Measurements from ENCODE around the gene ARL4D.
"Not testable (repeated sequence)": the region's sequence is repeated elsewhere in the genome, so short reads cannot be mapped to it uniquely, and the experiment has no call there.

Gene ARL4D

DNA sequence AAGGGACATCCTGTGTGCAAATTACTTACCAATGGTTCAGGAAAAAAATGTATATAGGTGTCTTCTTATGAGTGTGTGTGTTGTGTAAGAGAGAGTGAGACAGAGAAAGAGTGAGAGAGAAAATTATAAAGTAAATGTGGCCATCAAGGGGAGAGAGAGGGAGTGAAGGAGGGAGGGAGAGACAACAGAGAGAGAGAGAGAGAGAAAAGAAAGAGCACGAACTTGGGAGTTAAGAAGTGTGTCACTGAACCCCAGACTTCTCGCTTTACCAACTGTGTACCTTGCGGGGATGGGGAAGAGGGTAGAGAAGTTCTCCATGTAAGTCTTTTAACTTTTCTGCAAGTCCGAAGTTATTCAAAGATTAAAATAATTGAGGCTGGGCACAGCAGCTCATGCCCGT, 28.8 kb upstream of the ARL4D start:
- DNase-seq (ENCODE audit: low spot score) = no peak

DNA sequence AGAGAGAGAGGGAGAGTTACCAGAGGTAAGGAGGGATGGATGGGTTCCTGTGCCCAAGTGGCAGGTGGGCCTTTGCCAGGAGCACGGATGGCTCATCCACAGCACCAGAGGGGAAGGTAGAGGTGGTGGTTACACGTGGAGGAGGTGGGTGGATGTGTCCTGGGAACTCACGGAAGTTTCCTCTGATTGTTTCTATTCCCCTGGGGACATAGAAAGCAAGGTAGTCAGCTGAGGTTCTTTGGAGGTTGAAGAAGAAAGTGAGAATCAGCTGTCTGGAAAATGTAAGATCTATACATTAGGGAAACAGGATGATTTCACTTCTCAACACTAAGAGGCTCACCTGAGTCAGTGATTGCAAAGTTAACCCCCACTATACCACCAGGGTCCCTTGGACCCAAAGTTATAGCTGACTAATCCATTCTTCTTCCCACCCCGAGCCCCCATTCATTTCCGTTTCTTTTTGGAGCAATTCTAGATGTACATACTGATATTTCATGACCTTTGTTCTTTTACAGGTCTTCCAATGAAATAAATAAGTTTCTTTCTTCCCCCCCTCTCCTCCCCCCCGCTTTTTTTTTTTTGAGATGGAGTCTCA, 27.5 kb upstream of the ARL4D start:
- no peak for DNase-seq (ENCODE audit: low spot score)

DNA sequence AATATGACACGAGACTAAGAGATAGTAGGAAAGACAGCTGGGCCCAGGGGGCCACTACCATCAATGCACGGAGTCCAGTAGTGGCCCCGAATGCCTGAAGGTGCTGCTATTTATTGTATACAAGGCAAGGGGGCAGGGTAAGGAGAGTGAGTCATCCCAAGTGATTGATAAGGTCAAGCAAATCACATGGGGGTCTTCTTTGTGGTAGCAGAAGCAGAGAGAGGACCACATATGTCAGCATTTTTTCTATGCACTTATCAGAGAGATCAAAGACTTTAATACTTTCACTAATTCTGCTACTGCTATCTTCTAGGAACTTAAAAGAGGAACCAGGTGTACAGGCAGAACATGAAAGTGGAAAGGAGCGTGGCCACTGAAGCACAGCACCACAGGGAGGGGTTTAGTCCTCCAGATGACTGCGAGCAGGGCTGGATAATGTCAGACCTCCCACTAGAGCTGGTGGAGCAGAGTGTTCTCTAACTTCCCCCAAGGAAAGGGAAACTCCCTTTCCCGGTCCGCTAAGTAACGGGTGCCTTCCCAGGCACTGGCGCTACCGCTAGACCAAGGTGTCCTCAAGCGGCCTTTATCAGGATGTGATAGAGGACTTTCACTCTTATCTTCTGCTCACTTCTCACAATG, 26.4 kb upstream of the ARL4D start:
- no peak for DNase-seq (ENCODE audit: low spot score)

DNA sequence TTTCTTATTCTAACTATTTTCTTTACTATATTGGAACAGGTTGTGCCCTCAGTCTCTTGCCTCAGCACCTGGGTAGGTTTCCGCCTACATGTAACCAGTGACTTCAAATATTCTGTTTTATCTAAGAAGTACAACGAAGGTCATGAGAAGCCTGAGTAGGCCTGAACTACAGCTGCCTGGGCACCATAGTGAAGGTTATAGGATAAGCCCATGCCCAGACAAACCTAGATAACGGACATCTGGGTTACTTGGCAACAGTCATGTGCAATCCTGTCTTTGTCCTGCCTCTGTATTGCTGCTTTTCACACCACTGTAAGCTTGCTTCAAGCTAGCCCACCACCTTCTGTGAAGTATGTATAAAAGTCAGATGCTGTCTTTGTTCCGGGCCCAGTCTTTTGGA, 25.4 kb upstream of the ARL4D start:
- no peak for DNase-seq (ENCODE audit: low spot score)

DNA sequence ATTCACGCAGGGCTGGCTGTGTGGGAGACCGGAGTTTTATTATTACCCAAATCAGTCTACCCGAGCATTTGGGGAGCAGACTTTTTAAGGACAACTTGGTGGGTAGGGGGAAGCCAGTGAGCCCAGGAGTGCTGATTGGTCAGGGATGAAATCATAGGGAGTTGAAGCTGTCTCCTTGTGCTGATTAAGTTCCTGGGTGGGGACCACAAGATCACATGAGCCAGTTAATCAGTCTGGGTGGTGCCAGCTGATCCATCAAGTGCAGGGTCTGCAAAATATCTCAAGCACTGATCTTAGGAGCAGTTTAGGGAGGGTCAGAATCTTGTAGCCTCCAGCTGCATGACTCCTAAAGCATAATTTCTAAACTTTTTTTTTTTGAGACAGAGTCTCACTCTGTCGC, 22.9 kb upstream of the ARL4D start:
- not testable (repeated sequence) for DNase-seq (ENCODE audit: low spot score)

DNA sequence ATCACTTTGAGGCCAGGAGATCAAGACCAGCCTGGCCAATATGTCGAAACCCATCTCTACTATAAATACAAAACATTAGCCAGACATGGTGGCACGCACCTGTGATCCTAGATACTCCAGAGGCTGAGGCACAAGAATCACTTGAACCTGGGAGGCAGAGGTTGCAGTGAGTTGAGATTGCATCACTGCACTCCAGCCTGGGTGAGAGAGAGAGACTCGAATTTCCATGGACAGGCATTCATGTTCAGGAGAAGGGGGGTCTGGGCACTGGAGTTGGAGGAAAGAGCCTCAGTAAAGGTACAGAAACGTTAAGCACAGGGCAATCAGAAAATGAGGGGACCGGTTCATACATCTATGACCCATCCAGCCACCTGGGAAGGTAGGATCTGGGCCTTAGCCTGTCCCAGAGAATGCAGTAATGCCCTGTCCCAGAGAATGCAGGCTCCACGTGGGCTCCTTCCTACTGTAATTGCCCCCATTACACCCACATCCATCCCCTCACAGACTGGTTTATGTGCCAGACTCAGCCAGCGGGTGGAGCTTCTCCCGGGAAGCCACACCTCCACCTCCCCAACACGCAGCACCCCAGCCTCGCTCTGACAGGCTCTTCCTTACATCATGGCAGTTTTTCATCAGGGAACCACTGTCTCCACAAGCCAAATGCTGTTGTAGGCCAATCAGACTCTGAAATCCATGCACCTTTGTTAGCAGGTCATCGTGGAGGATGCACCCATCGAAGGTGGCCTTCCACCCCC, 21.6 kb upstream of the ARL4D start:
- no peak for DNase-seq (ENCODE audit: low spot score)

DNA sequence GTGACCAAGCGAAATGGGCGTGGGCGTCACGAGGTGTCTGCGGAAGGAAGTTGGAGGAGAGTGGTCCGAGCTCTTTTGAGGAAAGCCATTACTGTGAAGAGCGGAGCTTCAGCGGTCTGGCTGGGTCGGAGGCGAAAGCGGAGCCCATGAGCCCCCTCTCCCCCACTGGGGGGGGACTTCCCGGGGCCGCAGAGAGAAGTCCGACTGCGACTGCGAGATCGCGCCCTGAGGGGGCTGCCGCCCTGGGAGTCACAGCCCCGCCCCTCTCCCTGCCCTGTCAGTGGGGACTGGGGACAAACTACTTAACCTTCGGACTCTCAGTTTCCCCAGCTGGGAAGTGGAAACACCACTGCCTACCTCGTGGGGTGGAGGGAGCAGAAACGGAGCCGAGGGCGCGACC, 20.0 kb upstream of the ARL4D start:
- DNase-seq (ENCODE audit: low spot score) = no peak

DNA sequence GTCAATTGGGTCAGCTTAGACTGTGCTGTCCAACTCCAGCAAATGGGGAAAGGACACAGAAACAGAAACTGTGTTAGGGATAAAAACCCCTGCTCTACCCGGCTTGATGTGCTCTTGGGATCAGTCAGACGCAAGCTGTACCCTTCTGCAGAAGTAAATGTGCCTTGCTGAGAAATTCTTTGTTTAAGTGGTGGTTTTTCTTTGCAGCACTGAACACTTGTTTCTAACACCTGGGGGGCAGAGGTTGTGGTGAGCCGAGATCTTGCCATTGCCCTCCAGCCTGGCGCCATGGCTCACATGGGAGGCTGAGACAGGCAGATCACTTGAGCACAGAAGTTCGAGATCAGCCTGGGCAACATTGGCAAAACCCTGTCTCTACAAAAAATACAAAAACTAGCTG, 18.5 kb upstream of the ARL4D start:
- DNase-seq (ENCODE audit: low spot score) = no peak

DNA sequence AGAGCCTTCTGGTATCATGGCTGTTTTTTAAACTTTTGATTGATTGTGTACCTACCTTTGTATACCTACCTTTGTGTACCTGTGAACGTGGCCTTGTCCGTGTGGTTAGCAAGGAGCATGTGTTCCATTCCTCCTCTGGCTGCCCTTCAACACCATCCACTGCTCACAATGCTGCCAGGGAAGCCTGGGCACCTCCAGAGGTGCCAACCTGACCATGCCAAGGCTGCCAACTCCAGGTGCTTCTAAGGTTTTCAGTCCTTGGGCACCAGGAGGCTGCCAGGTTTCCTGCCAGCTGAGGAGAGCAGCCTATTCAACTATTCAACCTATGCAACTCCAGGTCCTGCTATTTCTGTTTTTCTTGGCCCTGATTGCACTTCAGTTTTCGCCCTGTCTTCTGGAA, 17.6 kb upstream of the ARL4D start:
- DNase-seq (ENCODE audit: low spot score) = no peak

DNA sequence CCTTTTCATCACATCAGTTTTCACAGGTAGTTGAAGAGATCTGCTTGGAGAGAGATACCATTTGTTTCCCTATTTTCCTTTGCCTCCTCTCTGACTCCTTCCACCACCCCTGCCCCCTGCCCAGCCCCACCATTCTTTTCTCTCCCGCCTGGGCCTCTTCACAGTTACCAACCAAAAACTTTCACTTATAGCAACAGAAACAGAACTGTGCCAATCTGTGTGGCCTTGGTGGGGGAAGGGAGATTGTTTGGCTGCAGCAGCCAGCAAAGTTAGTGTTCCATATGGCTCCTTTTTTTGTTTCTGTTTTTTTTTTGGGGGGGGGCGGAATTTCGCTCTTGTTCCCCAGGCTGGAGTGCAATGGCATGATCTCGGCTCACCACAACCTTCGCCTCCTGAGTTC, 17.2 kb upstream of the ARL4D start:
- no peak for DNase-seq (ENCODE audit: low spot score)

DNA sequence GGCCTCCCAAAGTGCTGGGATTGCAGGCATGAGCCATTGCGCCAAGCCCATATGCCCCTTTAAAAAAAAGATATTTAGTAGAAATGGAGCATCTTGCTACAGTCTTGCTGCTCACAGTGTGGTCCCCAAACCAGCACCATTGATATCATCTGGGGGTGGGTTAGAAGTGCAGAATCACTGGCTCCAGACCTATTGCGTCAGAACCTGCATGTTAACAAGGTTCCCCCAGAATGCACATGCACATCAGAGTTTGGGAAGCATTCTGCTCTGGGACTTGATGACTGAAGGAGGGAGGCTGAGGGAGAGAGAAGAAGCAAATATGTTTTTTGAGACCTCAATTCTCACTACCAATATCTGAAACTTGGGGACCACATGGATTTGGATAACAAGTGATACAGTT, 16.0 kb upstream of the ARL4D start:
- DNase-seq (ENCODE audit: low spot score) = no peak

DNA sequence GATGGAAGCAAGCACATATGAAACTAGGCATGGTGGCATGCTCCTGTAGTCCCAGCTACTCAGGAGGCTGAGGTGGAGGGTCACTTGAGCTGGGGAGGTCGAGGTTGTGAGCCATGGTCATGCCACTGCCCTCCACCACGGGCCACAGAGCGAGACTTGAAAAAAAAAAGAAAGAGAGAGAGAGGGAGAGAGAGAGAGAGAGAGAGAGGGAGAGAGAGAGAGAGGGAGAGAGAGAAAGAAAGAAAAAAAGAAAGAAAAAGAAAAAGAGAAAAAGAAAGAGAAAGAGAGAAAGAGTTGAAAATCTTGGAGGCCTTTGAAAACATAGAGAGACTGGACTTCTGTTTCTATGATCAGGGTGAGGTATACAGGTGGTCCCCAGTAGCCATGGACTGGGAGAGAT, 15.4 kb upstream of the ARL4D start:
- no peak for DNase-seq (ENCODE audit: low spot score)

DNA sequence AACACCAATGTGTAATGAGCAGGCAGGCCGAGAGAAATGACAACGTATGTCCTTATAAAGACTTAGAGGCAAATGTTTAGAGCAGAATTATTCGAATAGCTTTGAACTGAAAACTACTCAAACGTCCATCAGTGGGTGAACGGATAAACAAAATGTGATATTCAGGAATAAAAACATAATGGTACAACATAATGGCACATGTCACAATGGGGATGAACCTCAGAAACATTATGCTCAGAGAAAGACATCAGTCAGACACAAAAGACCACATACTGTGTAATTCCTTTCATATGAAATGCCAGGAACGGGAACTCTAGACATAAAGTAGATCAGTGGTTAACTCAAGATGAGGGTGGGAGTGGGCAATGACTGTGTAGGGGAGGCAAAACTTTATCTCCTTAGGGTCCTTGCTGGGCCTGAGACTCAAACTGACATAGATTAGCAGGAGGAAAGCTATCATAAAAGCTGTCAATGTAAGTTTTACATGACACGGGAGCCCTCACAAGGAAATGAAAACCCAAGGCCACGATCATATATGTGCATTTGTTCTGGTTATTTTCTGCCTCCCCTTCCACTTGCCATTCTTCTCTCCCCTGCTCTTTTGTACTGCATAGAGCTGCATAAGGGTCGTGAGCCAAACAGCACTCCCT, 14.8 kb upstream of the ARL4D start:
- DNase-seq (ENCODE audit: low spot score) = no peak

DNA sequence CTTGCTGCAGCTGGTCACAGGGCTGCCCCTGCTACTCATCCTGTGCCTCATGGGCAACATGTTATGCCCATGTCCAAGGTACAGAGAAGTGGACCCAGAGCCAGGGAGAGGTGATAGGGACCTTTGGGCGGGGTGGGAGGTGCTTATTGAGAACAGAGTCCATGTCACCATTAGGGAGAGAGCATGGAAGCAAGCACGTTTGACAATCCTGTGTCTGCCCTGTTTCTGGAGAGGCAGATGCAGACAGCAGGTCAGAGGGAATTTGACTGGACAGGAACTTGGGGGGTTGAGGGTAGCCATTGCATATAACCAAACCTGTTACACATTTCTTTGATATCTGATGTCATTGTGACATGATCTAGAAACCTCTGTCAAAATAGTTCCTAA, 14.3 kb upstream of the ARL4D start:
- no peak for DNase-seq (ENCODE audit: low spot score)

DNA sequence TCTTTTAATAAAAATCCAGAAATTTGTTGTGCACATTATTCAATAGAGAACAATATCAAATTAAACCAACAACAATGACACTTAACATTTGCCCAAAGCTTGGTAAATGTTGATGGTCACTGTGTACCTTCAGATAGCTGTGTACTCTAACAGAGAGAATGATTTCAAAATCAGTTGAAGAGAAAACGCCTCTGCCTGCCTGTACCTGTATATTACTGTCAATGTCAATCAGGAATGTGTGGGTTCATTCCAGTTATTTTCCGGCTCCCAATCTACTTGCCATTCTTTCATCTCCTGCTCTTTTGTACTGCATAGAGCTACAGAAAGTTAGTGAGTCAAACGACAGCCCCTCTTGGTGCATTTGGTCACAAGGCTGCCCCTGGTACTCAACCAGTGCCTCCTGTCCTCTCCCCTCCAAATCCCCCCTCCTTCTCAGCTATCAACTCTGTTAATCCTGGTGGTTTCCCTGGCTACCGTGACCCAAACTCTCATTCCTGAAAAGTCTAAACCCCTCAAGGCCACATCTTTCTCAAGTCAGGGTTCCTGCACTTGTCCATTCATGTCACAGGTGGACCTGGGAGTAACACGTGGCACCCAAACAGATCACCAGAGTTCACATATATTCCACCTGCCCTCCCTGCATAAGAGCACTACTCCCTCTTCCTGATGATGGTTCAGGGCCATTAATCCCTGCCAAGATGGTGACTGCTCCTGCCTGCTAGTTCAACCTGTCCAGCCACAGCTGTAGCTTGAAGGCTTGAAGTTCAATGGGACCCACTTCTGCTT, 13.6 kb upstream of the ARL4D start:
- no peak for DNase-seq (ENCODE audit: low spot score)

DNA sequence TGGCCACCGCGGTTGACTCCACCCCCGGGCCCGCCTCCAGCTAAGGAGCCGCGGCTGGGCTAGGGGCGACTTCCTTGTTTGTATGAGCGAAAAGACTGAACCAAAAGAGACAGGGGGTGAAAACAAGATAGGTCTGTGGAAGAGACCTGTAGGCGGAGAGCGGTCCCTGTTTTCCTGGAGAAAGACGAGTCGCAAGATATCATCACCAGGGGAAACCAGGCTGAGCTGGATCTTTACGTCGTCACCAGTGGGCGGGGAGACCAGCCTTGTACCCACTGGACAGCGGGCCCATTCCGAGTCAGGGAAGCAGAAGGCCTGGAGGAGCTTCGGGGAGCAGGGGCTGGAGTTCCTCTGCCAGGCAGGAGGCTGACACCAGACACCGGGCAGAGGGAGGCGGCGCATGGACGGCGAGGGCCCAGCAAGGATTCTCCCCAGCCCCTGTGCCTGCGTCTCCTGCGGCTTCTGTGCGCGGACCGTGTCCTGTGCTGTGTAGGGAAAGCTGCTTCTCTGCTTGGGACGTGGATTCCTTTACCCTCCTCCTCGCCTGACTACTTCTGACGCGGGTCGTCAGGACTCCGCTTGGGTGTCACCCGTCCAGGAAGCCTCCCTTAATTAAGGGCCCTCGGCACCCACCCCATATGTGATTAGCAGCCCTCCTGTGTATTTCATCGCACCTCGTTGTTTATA, 10.3 kb upstream of the ARL4D start:
- peak; percentile 90 for DNase-seq (ENCODE audit: low spot score)

DNA sequence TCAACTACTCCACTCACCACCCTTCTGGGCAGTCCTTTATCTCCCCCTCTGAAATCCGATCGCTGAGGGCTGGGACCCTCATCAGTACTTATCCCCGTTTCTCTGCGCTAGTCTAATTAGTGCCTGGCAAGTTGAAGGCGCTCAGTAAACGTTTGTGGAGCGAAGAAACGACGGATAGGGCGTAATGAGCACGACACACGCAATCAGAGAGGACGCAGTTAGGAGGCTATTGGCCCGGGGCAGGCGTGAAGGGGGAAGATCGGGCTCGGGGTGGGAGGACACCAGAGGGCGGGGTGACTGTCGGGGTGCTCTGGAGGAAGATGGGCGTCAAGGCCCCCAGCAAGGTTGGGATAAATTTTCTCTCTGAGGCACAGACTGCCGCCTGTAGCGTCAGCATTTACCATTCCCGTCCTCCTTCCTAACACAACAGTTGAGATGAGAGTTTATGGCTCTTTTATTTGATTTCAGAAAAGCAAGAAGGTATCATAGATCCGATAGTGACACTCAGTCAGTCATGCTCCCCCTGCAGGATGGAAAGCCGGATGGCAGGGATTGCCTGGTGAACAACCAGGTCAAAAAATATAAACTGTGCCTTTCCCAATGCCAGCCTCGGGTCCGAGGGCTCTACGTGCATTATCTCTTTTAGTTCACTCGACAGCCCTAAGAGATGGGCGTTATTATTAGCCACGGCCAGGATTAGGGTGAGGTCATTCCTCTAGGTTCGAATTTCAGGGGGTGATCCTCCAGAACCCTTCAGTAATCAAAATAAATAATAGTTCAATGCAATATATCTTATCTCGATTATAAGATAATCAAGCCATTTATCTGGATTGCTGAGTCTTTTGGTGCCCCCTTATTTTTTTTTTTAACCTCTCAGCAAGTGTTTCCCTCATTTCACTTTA, 9.5 kb upstream of the ARL4D start:
- peak; percentile 87 for DNase-seq (ENCODE audit: low spot score)

DNA sequence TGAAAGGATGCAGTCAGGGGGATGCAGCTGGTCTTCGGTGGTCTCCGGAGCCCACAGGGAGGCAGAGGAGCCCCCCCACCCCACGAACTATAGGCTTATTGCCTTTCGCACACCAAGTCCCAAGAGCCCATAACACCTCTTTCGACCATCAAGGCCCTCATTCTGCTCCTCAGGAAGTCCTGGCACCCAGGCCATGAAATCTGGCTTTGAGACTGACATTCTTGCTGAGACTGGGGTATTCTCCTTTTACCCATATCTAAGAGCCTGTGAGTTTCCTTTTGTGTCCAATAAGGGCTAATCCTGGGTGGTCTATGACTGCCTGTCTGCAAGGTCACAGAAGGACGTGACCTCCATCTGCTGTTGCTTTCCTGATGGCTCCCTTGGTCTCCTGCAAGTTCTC, 6.4 kb upstream of the ARL4D start:
- DNase-seq (ENCODE audit: low spot score) = no peak

DNA sequence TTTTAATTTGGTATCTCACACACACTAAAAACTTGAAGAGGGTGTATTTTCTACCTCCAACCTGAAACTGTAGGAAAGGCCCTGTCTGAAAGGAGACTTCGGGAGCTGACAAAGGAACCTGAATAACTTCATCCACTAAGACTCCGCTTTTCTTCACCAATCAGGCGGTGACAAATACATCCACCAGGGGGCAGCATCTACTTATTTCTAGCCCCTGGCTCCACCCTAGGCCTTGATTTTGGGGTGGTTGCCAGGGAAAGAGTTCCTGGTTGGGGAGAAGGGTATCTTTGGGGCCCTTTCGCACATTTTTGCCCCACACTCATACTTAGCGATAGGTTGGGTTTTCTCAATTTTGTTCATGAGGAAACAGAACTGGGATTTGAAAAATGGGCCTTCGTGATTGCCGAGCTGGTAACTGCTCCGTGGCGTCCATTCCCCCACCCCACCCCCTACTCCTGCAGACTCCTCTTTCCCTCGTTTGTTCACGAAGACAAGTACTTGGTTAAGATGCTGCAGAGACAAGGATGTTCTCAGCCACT, 4.8 kb upstream of the ARL4D start:
- DNase-seq (ENCODE audit: low spot score) = peak; percentile 89

DNA sequence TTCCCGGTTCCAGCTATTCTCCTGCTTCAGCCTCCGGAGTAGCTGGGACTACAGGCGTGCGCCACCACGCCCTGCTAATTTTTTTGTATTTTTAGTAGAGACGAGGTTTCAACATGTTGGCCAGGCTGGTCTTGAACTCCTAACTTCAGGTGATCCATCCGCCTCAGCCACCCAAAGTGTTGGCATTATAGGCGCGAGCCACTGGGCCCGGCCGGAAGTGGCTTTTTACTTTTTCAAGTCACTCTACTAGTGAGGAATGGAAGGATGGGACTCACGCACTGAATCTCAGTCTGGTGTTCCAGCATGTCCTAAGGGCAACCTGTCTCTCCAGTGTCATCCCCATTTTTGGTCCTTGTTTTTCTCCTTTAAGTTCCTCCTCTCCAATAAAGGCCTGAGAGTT, 4.1 kb upstream of the ARL4D start:
- DNase-seq (ENCODE audit: low spot score) = not testable (repeated sequence)

All from GM03348 (cell line).